Activated T-cell treated with anti-CD3 and anti-CD28 coated beads for 48 hours (primary cell): Measurements from ENCODE around the gene FLT1.

ENCODE experiments used
- DNase-seq: peaks from one replicate; pipeline ENCODE4 v3.0.0-alpha.2; 2020; ENCODE audit warnings: low read depth

Gene FLT1

GRCh38 chr13:28494778-28495537 is at the start of gene FLT1:
Gene FLT1 (minus strand): TSS chr13:28495128. CDS start chr13:28494843, 285 bp downstream.
- peak; percentile 25 for DNase-seq

GRCh38 chr13:28544026-28544425 is 49.1 kb upstream of the FLT1 start:
- no peak for DNase-seq

GRCh38 chr13:28542804-28543203 is 47.9 kb upstream of the FLT1 start:
- no peak for DNase-seq

- DNase-seq: no peak
Measured at GRCh38 chr13:28541966-28542365, 47.0 kb upstream of the FLT1 start.

- no peak for DNase-seq
Measured at GRCh38 chr13:28540612-28541011, 45.7 kb upstream of the FLT1 start.

GRCh38 chr13:28539625-28540286 is 44.8 kb upstream of the FLT1 start:
- DNase-seq: no peak

GRCh38 chr13:28538932-28539331 is 44.0 kb upstream of the FLT1 start:
- DNase-seq: no peak

- no peak for DNase-seq
Measured at GRCh38 chr13:28537171-28537570, 42.2 kb upstream of the FLT1 start.

- DNase-seq: no peak
Measured at GRCh38 chr13:28536371-28536770, 41.4 kb upstream of the FLT1 start.

GRCh38 chr13:28535734-28536133 is 40.8 kb upstream of the FLT1 start:
- DNase-seq: no peak

- DNase-seq: no peak
Measured at GRCh38 chr13:28534801-28535200, 39.9 kb upstream of the FLT1 start.

GRCh38 chr13:28534210-28534609 is 39.3 kb upstream of the FLT1 start:
- DNase-seq: no peak

GRCh38 chr13:28533441-28534166 is 38.7 kb upstream of the FLT1 start:
- no peak for DNase-seq

- no peak for DNase-seq
Measured at GRCh38 chr13:28533125-28533436, 38.2 kb upstream of the FLT1 start.

- DNase-seq: no peak
Measured at GRCh38 chr13:28532388-28533124, 37.6 kb upstream of the FLT1 start.

- DNase-seq: no peak
Measured at GRCh38 chr13:28531845-28532387, 37.0 kb upstream of the FLT1 start.

GRCh38 chr13:28531077-28531844 is 36.3 kb upstream of the FLT1 start:
- no peak for DNase-seq

- DNase-seq: no peak
Measured at GRCh38 chr13:28530729-28531076, 35.8 kb upstream of the FLT1 start.

GRCh38 chr13:28529836-28530235 is 34.9 kb upstream of the FLT1 start:
- DNase-seq: no peak

- no peak for DNase-seq
Measured at GRCh38 chr13:28528848-28529247, 33.9 kb upstream of the FLT1 start.

GRCh38 chr13:28528388-28528787 is 33.5 kb upstream of the FLT1 start:
- no peak for DNase-seq

- DNase-seq: no peak
Measured at GRCh38 chr13:28527629-28528028, 32.7 kb upstream of the FLT1 start.
